Astrocyte (in vitro differentiated cells and primary cell): ENCODE results near the gene ORC3. TPM values are rescaled to one million over a fixed set of nuclear protein-coding genes. Genes with fewer than 3 reads are reported as not detected.

Experiments used
- DNase-seq: peaks from one replicate; pipeline ENCODE4 v3.0.0-alpha.2; 2010; ENCODE audit warnings: low read depth
- FAIRE-seq: peaks from 2 replicates; lab custom pipeline; 2011; peaks lifted over from hg19 to GRCh38; lab: Jason Lieb, UNC
- H2AFZ ChIP-seq: 2 replicates; pipeline ENCODE4 v1.6.0; 2012; ENCODE audit warnings: low read depth, low read length, inconsistent platforms
- H3K27ac ChIP-seq: 2 replicates; pipeline ENCODE4 v1.5.1; 2011; ENCODE audit warnings: low read depth, low read length, inconsistent platforms
- H3K27me3 ChIP-seq: 2 replicates; pipeline ENCODE4 v1.6.0; 2011; ENCODE audit warnings: low read length, inconsistent platforms; ENCODE audit not compliant: insufficient read depth
- H3K36me3 ChIP-seq: 2 replicates; pipeline ENCODE4 v1.5.1; 2011; ENCODE audit warnings: low read length, inconsistent platforms; ENCODE audit not compliant: insufficient read depth
- H3K4me1 ChIP-seq: 2 replicates; pipeline ENCODE4 v1.5.1; 2011; ENCODE audit warnings: low read length, inconsistent platforms; ENCODE audit not compliant: insufficient read depth
- H3K4me2 ChIP-seq: 2 replicates; pipeline ENCODE4 v1.6.0; 2012; ENCODE audit warnings: low read length, inconsistent platforms
- H3K4me3 ChIP-seq: 2 replicates; pipeline ENCODE4 v1.5.1; 2011; ENCODE audit warnings: low read depth, mild to moderate bottlenecking, low read length, inconsistent platforms; ENCODE audit not compliant: insufficient read depth
- H3K79me2 ChIP-seq: 2 replicates; pipeline ENCODE4 v1.6.0; 2012; ENCODE audit warnings: mild to moderate bottlenecking, low read length, inconsistent platforms; ENCODE audit not compliant: insufficient read depth
- H3K9ac ChIP-seq: 2 replicates; pipeline ENCODE4 v1.6.0; 2012; ENCODE audit warnings: mild to moderate bottlenecking, low read length, inconsistent platforms
- H3K9me3 ChIP-seq: 2 replicates; pipeline ENCODE4 v1.5.1; 2012; ENCODE audit warnings: low read depth, mild to moderate bottlenecking, low read length, inconsistent platforms; ENCODE audit not compliant: insufficient read depth
- H4K20me1 ChIP-seq: 2 replicates; pipeline ENCODE4 v1.6.0; 2012; ENCODE audit warnings: low read length, inconsistent platforms; ENCODE audit not compliant: insufficient read depth
- H3K27ac Mint-ChIP-seq: one replicate; pipeline ENCODE4 v1.8.0; 2021; ENCODE audit warnings: mild to moderate bottlenecking, mixed read lengths; ENCODE audit not compliant: unreplicated experiment
- H3K27me3 Mint-ChIP-seq: one replicate; pipeline ENCODE4 v1.8.0; 2021; ENCODE audit warnings: low read depth, mixed read lengths; ENCODE audit not compliant: unreplicated experiment
- H3K36me3 Mint-ChIP-seq: one replicate; pipeline ENCODE4 v1.8.0; 2021; ENCODE audit warnings: low read depth, mixed read lengths; ENCODE audit not compliant: unreplicated experiment
- H3K4me1 Mint-ChIP-seq: one replicate; pipeline ENCODE4 v1.8.0; 2021; ENCODE audit warnings: low read depth, mixed read lengths; ENCODE audit not compliant: unreplicated experiment
- H3K4me3 Mint-ChIP-seq: one replicate; pipeline ENCODE4 v1.8.0; 2021; ENCODE audit warnings: mild to moderate bottlenecking, moderate library complexity, mixed read lengths; ENCODE audit not compliant: unreplicated experiment
- H3K9me3 Mint-ChIP-seq: one replicate; pipeline ENCODE4 v1.8.0; 2021; ENCODE audit warnings: mild to moderate bottlenecking, mixed read lengths; ENCODE audit not compliant: unreplicated experiment
- EZH2 ChIP-seq: IDR thresholded peaks from 2 replicates; pipeline ENCODE4 v1.6.1; 2012; ENCODE audit warnings: mild to moderate bottlenecking, low read length, inconsistent platforms; ENCODE audit not compliant: insufficient read depth
- total RNA-seq: library from RNA; stranded (reverse); gene quantifications from 2 replicates; pipeline ENCODE4 v1.2.1, GENCODE V29; 2021
- TF ChIP-seq, protein P1 (sequence below): IDR thresholded peaks from 2 replicates; pipeline ENCODE4 v1.5.1; 2011; ENCODE audit warnings: low read depth, mild to moderate bottlenecking, inconsistent platforms, low read length, moderate library complexity; ENCODE audit not compliant: insufficient read depth

Gene ORC3
- total RNA-seq, 1 donor from 2014 or later = 23.1 TPM

DNA sequence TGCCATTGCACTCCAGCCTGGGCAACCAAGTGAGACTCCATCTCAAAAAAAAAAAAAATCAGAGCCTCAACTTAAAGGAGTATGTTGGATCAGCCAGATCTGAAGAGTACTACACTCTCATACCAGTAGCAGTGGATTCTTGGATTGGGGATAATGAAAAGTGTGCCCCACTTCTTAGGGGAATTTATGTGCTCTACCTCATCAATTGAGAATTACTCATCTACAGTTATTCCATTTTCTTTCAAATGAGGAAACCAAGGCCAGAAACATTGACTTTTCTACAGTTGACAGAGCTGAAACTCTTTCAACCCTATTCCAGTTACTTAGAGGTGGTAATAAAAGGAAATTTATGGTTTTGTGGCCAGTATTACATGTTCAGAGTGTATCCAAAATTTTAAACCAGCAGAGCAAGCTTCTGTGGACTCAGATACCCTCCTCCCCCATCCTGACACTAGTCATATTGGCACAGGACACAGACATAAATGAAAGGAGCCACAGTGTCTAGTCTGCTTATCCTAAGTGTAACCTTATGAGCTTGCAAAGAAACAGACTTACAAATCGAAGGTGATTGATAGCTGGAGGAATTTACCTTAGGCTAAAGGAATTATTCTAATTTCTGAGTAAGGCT lies 51.2 kb downstream of the ORC3 start:
- Histone ChIP-seq H3K79me2 (no peaks in the 10 kb centered on the region), H3K9me3 (no peaks in the 10 kb centered on the region), H4K20me1 (no peaks in the 10 kb centered on the region), H3K36me3 (peaks cover 7% of the 10 kb centered on the region), H3K4me2 (no peak overlapping the region), H3K4me3 (no peak overlapping the region), H3K4me1 (no peaks in the 10 kb centered on the region), H3K27me3 (no peaks in the 10 kb centered on the region), H3K9ac (no peak overlapping the region), H3K27ac (no peak overlapping the region), H2AFZ (no peak overlapping the region)
- DNase-seq (no peak), FAIRE-seq (no peak)
- TF ChIP-seq EZH2 = no peak
- TF ChIP-seq, protein P1, sequence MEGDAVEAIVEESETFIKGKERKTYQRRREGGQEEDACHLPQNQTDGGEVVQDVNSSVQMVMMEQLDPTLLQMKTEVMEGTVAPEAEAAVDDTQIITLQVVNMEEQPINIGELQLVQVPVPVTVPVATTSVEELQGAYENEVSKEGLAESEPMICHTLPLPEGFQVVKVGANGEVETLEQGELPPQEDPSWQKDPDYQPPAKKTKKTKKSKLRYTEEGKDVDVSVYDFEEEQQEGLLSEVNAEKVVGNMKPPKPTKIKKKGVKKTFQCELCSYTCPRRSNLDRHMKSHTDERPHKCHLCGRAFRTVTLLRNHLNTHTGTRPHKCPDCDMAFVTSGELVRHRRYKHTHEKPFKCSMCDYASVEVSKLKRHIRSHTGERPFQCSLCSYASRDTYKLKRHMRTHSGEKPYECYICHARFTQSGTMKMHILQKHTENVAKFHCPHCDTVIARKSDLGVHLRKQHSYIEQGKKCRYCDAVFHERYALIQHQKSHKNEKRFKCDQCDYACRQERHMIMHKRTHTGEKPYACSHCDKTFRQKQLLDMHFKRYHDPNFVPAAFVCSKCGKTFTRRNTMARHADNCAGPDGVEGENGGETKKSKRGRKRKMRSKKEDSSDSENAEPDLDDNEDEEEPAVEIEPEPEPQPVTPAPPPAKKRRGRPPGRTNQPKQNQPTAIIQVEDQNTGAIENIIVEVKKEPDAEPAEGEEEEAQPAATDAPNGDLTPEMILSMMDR = no peak
- Mint-ChIP-seq H3K36me3 (no peaks in the 10 kb centered on the region), H3K27me3 (no peaks in the 10 kb centered on the region), H3K4me1 (no peaks in the 10 kb centered on the region), H3K4me3 (no peak overlapping the region), H3K9me3 (no peaks in the 10 kb centered on the region), H3K27ac (no peak overlapping the region)

DNA sequence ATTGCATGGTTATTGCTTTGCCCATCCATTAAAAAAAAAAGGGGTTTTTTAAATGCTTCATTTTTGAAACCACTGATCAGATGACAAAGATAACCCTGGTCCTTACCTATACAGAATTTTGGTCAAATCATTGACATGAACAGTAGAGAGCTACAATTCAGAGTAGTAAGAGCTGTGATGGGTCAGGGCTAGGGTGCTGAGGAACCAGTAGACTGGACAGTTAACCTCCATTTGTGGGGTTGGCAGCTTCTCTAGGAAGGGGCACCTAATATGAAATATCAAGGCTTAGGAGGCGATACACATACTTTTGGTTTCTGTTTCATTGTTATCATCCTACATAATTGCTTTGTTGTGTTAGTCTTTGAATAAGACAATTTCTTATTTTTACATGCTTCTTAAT lies 55.1 kb downstream of the ORC3 start:
- H3K27me3 Mint-ChIP-seq = no peaks in the 10 kb centered on the region
- no peaks in the 10 kb centered on the region for H3K79me2 ChIP-seq
- H3K36me3 Mint-ChIP-seq = no peaks in the 10 kb centered on the region
- no peak overlapping the region for H3K27ac ChIP-seq
- no peak overlapping the region for H3K27ac Mint-ChIP-seq
- no peaks in the 10 kb centered on the region for H4K20me1 ChIP-seq
- H3K9ac ChIP-seq = no peak overlapping the region
- FAIRE-seq = no peak
- H3K4me3 ChIP-seq = no peak overlapping the region
- no peak overlapping the region for H3K4me3 Mint-ChIP-seq
- no peak for DNase-seq
- no peaks in the 10 kb centered on the region for H3K27me3 ChIP-seq
- H2AFZ ChIP-seq = no peak overlapping the region
- H3K9me3 Mint-ChIP-seq = no peaks in the 10 kb centered on the region
- peaks cover 2% of the 10 kb centered on the region for H3K36me3 ChIP-seq
- H3K4me2 ChIP-seq = no peak overlapping the region
- H3K9me3 ChIP-seq = no peaks in the 10 kb centered on the region
- no peak for TF ChIP-seq EZH2
- TF ChIP-seq, protein P1 = no peak
- no peaks in the 10 kb centered on the region for H3K4me1 ChIP-seq
- no peaks in the 10 kb centered on the region for H3K4me1 Mint-ChIP-seq
